Neural cell (in vitro differentiated cells): ENCODE results near the gene PTCH2. TPM values are rescaled to one million over a fixed set of nuclear protein-coding genes. Genes with fewer than 3 reads are reported as not detected.

Experiments used
- H2AFZ ChIP-seq: fragments of 200-600, 300-800 bp; sonication (generic), shearing (Covaris generic); 2 replicates; pipeline ENCODE4 v1.6.0; 2014; ENCODE audit warnings: low read depth, mild to moderate bottlenecking, antibody characterized with exemption, low read length, moderate library complexity
- H3F3A ChIP-seq: fragments of 200-600 bp; shearing (Covaris generic); 2 replicates; pipeline ENCODE4 v1.6.1; 2016; ENCODE audit warnings: mild to moderate bottlenecking, moderate library complexity, mixed read lengths, antibody characterized with exemption, low read length; ENCODE audit not compliant: insufficient read depth, poor library complexity, severe bottlenecking
- H3K27ac ChIP-seq: fragments of 200-600, 300-800 bp; sonication (generic), shearing (Covaris generic); 2 replicates; pipeline ENCODE4 v1.5.1; 2014; ENCODE audit warnings: mild to moderate bottlenecking, low read length, moderate library complexity
- H3K27me3 ChIP-seq: fragments of 300-800, 200-600 bp; sonication (generic), shearing (Covaris generic); 2 replicates; pipeline ENCODE4 v1.6.0; 2014; ENCODE audit warnings: mild to moderate bottlenecking, low read depth, low read length, moderate library complexity; ENCODE audit not compliant: insufficient read depth
- H3K36me3 ChIP-seq: fragments of 300-800, 200-600 bp; sonication (generic), shearing (Covaris generic); 2 replicates; pipeline ENCODE4 v1.5.1; 2014; ENCODE audit warnings: mild to moderate bottlenecking, antibody characterized with exemption, low read length, moderate library complexity; ENCODE audit not compliant: insufficient read depth
- H3K4me2 ChIP-seq: fragments of 300-800, 200-600 bp; sonication (generic), shearing (Covaris generic); 2 replicates; pipeline ENCODE4 v1.6.0; 2014; ENCODE audit warnings: mild to moderate bottlenecking, low read length
- H3K4me3 ChIP-seq: fragments of 300-800, 200-600 bp; sonication (generic), shearing (Covaris generic); 2 replicates; pipeline ENCODE4 v1.5.1; 2014; ENCODE audit warnings: mild to moderate bottlenecking, low read length, moderate library complexity
- H3K79me2 ChIP-seq: fragments of 200-600 bp; shearing (Covaris generic); replicated peaks from 2 replicates; pipeline ENCODE4 v1.6.0; 2014; ENCODE audit warnings: mild to moderate bottlenecking, low read length, moderate library complexity; ENCODE audit not compliant: insufficient read depth
- H3K9ac ChIP-seq: fragments of 300-800, 200-600 bp; sonication (generic), shearing (Covaris generic); 2 replicates; pipeline ENCODE4 v1.6.1; 2016; ENCODE audit warnings: mild to moderate bottlenecking, low read length, mixed read lengths
- H3K9me2 ChIP-seq: fragments of 200-600 bp; shearing (Covaris generic); 2 replicates; pipeline ENCODE4 v1.6.1; 2016; ENCODE audit warnings: mild to moderate bottlenecking, low read length, mixed read lengths; ENCODE audit not compliant: insufficient read depth
- H3K9me3 ChIP-seq: fragments of 200-600, 300-800 bp; sonication (generic), shearing (Covaris generic); 2 replicates; pipeline ENCODE4 v1.6.1; 2016; ENCODE audit warnings: mild to moderate bottlenecking, mixed run types, low read length, moderate library complexity, mixed read lengths
- H4K20me1 ChIP-seq: fragments of 200-600 bp; shearing (Covaris generic); 2 replicates; pipeline ENCODE4 v1.6.1; 2016; ENCODE audit warnings: mild to moderate bottlenecking, mixed run types; ENCODE audit not compliant: insufficient read depth
- EP300 ChIP-seq: fragments of 450-650 bp; conservative IDR thresholded peaks from 2 replicates; pipeline ENCODE4 v1.6.1; 2014; ENCODE audit warnings: antibody characterized with exemption, mild to moderate bottlenecking, moderate library complexity; ENCODE audit not compliant: poor library complexity, severe bottlenecking
- EZH2 ChIP-seq: fragments of 200-600, 300-800 bp; shearing (Covaris generic), sonication (generic); IDR thresholded peaks from 2 replicates; pipeline ENCODE4 v1.6.1; 2014; ENCODE audit warnings: antibody characterized with exemption, low read length, borderline replicate concordance, mild to moderate bottlenecking; ENCODE audit not compliant: insufficient read depth, poor library complexity, severe bottlenecking
- MXI1 ChIP-seq: fragments of 450-650 bp; conservative IDR thresholded peaks from 2 replicates; pipeline ENCODE4 v1.6.1; 2014; ENCODE audit warnings: antibody characterized with exemption, mild to moderate bottlenecking; ENCODE audit not compliant: poor library complexity, severe bottlenecking
- POLR2AphosphoS5 ChIP-seq: IDR thresholded peaks from 2 replicates; pipeline ENCODE4 v1.6.1; 2012
- RAD21 ChIP-seq: fragments of 450-650 bp; conservative IDR thresholded peaks from 2 replicates; pipeline ENCODE4 v1.6.1; 2014; ENCODE audit warnings: antibody characterized with exemption, mild to moderate bottlenecking, moderate library complexity
- SMC3 ChIP-seq: fragments of 450-650 bp; conservative IDR thresholded peaks from 2 replicates; pipeline ENCODE4 v1.6.1; 2014; ENCODE audit warnings: antibody characterized with exemption, mild to moderate bottlenecking, moderate library complexity; ENCODE audit not compliant: poor library complexity
- TAF1 ChIP-seq: IDR thresholded peaks from 2 replicates; pipeline ENCODE4 v1.6.1; 2012; ENCODE audit warnings: low read depth
- polyA plus RNA-seq: library from polyadenylated mRNA; depleted of rRNA; stranded (reverse); fragments of >200 nt; gene quantifications from 2 replicates; pipeline ENCODE4 v1.2.3, GENCODE V29; 2014
- TF ChIP-seq, protein P1 (sequence below): fragments of 450-650 bp; IDR thresholded peaks from 2 replicates; pipeline ENCODE4 v1.5.1; 2014; ENCODE audit warnings: antibody characterized with exemption, mild to moderate bottlenecking, moderate library complexity; ENCODE audit not compliant: poor library complexity, severe bottlenecking
- TF ChIP-seq, protein P2 (sequence below): IDR thresholded peaks from 2 replicates; pipeline ENCODE4 v1.6.1; 2012; ENCODE audit warnings: borderline replicate concordance

The PTCH2 gene
- polyA plus RNA-seq, 1 donor from 2014 or later: 1.3 TPM

DNA sequence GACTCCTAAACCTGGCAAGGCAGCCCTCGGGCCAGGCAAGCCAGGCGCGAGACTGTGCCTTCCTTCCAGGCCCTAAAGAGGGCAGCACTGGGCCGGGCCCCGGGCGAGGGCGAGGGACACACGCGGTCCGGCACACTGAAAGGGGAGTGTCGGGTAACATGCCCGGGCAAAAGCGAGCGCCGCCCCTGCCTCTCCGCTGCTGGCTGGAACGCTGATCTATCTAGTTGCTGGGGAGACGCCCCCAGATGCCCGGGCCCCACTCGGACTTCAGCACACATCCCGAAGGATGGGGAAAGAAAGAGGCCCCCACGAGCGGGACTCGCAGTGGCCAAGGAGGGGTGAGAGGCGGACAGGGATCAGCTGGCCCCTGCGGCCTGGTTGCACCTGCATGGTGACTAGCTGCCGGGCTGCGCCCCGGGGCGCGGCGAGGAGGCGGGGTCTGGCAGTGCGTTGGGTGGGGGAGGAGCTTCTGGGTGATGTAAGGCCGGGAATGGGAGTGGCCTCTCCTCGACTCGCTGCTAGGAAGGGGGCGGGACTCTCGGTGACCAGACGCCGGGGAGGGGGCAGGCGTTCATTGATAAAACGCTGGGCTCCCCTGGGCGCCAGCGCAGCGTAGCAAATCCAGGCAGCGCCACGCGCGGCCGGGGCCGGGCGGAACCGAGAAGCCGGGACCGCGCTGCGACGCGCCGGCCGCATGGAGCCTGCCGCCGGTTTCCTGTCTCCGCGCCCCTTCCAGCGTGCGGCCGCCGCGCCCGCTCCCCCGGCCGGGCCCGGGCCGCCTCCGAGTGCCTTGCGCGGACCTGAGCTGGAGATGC lies 43.1 kb downstream of the PTCH2 start, which contains the start of gene PLK3:
Gene PLK3 (plus strand): TSS at position 608 of the 815 bp plus-strand sequence. CDS start 87 bp downstream, at position 695.
- H3K36me3 ChIP-seq: no peaks in the 10 kb centered on the region
- TF ChIP-seq MXI1 (peak; percentile 89), POLR2AphosphoS5 (peak; percentile 90), EP300 (peak; percentile 23), RAD21 (peak; percentile 57), TAF1 (peak; percentile 67), SMC3 (peak; percentile 44), EZH2 (no peak)
- TF ChIP-seq, protein P1, sequence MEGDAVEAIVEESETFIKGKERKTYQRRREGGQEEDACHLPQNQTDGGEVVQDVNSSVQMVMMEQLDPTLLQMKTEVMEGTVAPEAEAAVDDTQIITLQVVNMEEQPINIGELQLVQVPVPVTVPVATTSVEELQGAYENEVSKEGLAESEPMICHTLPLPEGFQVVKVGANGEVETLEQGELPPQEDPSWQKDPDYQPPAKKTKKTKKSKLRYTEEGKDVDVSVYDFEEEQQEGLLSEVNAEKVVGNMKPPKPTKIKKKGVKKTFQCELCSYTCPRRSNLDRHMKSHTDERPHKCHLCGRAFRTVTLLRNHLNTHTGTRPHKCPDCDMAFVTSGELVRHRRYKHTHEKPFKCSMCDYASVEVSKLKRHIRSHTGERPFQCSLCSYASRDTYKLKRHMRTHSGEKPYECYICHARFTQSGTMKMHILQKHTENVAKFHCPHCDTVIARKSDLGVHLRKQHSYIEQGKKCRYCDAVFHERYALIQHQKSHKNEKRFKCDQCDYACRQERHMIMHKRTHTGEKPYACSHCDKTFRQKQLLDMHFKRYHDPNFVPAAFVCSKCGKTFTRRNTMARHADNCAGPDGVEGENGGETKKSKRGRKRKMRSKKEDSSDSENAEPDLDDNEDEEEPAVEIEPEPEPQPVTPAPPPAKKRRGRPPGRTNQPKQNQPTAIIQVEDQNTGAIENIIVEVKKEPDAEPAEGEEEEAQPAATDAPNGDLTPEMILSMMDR: peak; percentile 87
- TF ChIP-seq, protein P2, sequence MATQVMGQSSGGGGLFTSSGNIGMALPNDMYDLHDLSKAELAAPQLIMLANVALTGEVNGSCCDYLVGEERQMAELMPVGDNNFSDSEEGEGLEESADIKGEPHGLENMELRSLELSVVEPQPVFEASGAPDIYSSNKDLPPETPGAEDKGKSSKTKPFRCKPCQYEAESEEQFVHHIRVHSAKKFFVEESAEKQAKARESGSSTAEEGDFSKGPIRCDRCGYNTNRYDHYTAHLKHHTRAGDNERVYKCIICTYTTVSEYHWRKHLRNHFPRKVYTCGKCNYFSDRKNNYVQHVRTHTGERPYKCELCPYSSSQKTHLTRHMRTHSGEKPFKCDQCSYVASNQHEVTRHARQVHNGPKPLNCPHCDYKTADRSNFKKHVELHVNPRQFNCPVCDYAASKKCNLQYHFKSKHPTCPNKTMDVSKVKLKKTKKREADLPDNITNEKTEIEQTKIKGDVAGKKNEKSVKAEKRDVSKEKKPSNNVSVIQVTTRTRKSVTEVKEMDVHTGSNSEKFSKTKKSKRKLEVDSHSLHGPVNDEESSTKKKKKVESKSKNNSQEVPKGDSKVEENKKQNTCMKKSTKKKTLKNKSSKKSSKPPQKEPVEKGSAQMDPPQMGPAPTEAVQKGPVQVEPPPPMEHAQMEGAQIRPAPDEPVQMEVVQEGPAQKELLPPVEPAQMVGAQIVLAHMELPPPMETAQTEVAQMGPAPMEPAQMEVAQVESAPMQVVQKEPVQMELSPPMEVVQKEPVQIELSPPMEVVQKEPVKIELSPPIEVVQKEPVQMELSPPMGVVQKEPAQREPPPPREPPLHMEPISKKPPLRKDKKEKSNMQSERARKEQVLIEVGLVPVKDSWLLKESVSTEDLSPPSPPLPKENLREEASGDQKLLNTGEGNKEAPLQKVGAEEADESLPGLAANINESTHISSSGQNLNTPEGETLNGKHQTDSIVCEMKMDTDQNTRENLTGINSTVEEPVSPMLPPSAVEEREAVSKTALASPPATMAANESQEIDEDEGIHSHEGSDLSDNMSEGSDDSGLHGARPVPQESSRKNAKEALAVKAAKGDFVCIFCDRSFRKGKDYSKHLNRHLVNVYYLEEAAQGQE: no peak
- H3K79me2 ChIP-seq: no peaks in the 10 kb centered on the region
- no peaks in the 10 kb centered on the region for H3K27me3 ChIP-seq
- H3K27ac ChIP-seq: peak within 1 kb of the TSS; percentile 81
- H3K9me2 ChIP-seq: no peaks in the 10 kb centered on the region
- no peaks in the 10 kb centered on the region for H3F3A ChIP-seq
- H3K9ac ChIP-seq: peak within 1 kb of the TSS; percentile 84
- H3K4me2 ChIP-seq: peak within 1 kb of the TSS; percentile 62
- H3K9me3 ChIP-seq: no peaks in the 10 kb centered on the region
- H3K4me3 ChIP-seq: peak within 1 kb of the TSS; percentile 89
- H2AFZ ChIP-seq: peak within 1 kb of the TSS; percentile 73
- H4K20me1 ChIP-seq: no peaks in the 10 kb centered on the region

DNA sequence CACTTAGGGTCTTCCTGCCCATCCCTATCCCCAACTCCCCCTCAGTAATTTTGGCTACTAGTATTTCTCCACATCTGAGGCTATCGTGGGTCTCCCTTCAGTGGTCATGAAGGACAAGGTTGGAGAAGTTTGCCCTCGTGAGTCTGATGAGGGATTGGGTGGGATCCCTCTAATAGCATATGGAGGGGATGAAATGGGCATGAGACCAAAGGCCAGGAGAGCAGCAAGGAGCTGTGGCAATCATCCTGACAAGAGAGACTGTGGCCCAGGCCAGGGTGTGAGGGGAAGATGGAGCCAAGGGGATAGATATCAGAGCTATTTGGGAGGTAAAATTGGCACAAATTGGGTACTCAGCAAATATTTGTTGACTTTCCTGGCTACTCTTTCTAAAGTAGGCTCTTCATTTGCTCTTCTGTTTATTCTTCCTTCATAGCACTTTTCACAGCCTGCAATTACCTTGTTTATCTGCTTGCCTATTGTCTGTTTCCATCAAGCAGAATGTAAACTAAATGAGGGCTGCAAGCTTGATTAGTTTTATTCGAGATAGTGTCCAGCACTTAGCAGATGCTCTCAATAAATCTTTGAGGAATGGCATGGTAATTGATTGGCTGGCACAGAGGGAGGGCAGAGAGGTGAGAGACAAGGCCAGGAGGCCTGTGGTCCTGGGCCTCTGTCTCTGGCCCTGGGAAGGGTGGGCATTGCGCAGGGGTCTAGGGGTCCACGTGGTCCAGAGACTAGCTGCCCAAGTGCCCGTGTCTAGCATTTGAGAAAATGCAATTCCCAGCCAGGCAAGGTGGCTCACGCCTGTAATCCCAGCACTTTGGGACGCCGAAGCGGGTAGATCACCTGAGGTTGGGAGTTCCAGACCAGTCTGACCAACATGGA lies 44.3 kb downstream of the PTCH2 start:
- H3K9ac ChIP-seq: no peak overlapping the region
- H3K27me3 ChIP-seq: no peaks in the 10 kb centered on the region
- no peaks in the 10 kb centered on the region for H4K20me1 ChIP-seq
- TF ChIP-seq POLR2AphosphoS5: no peak
- TF ChIP-seq RAD21: no peak
- no peak for TF ChIP-seq TAF1
- TF ChIP-seq MXI1: no peak
- TF ChIP-seq, protein P2: no peak
- TF ChIP-seq EP300: no peak
- TF ChIP-seq, protein P1: no peak
- TF ChIP-seq SMC3: no peak
- no peak for TF ChIP-seq EZH2
- no peak overlapping the region for H2AFZ ChIP-seq
- no peaks in the 10 kb centered on the region for H3K9me3 ChIP-seq
- no peak overlapping the region for H3K4me3 ChIP-seq
- no peak overlapping the region for H3K27ac ChIP-seq
- H3K4me2 ChIP-seq: no peak overlapping the region
- no peaks in the 10 kb centered on the region for H3K9me2 ChIP-seq
- no peaks in the 10 kb centered on the region for H3K79me2 ChIP-seq
- H3F3A ChIP-seq: no peaks in the 10 kb centered on the region
- no peaks in the 10 kb centered on the region for H3K36me3 ChIP-seq
